Gastroesophageal sphincter (tissue), 3 donors: ENCODE measurements around the gene KCNAB1.

Source experiments
- CTCF ChIP-seq, 4 experiments: fragments of 200-600 bp in 2 of 4; fragments of 450-650 bp in 2 of 4; sonication (generic) in 1 of 4; IDR thresholded peaks; one replicate each; pipeline ENCODE4 v1.5.1; 2017 to 2019; ENCODE audit warnings: antibody characterized with exemption in 4 of 4, mild to moderate bottlenecking in 2 of 4, moderate library complexity in 2 of 4
- POLR2A ChIP-seq, 2 donors: fragments of 450-650 bp; IDR thresholded peaks; one replicate each; pipeline ENCODE4 v1.6.1; 2017; ENCODE audit warnings: antibody characterized with exemption in 2 of 2, mild to moderate bottlenecking in 2 of 2, moderate library complexity in 1 of 2
- POLR2AphosphoS5 ChIP-seq: sonication (generic); formaldehyde crosslinking; IDR thresholded peaks from one replicate; pipeline ENCODE4 v1.6.1; 2017; ENCODE audit warnings: antibody characterized with exemption

- no peak for TF ChIP-seq CTCF (IDR thresholded peaks at IDR 0.05)
- TF ChIP-seq POLR2A (IDR thresholded peaks at IDR 0.05) = no peak
- TF ChIP-seq POLR2AphosphoS5 = no peak
Observed at GRCh38 chr3:156456771-156457224, 336.4 kb downstream of the KCNAB1 start.
